SK-N-SH treated with all-trans-retinoic acid at 6 μM for 48 hours (cell line): ENCODE results near the gene CAPRIN1.
A peak's percentile ranks its signal among the peaks of the same experiment; 100 is the strongest.

ENCODE experiments used
- ATAC-seq: fragments of 200-7000 bp; cut with Tn5 transposase; 3 replicates; pipeline ENCODE4 v1.9.1; 2020; ENCODE audit warnings: mild to moderate bottlenecking, moderate library complexity
- ARNTL ChIP-seq: fragments of 450-650 bp; formaldehyde crosslinking; IDR thresholded peaks from 2 replicates; pipeline ENCODE4 v1.5.0; 2020; ENCODE audit warnings: low read depth, mild to moderate bottlenecking, moderate library complexity, borderline replicate concordance
- BACH2 ChIP-seq: fragments of 250-450 bp; sonication (Bioruptor Pico); IDR thresholded peaks from 2 replicates; pipeline ENCODE4 v1.9.0; 2021; ENCODE audit warnings: mild to moderate bottlenecking, borderline replicate concordance
- CSDC2 ChIP-seq: fragments of 250-450 bp; sonication (Bioruptor Pico); IDR thresholded peaks from 2 replicates; pipeline ENCODE4 v1.5.0; 2020; ENCODE audit warnings: mild to moderate bottlenecking, moderate library complexity
- ESRRG ChIP-seq: fragments of 250-450 bp; sonication (Bioruptor Pico); IDR thresholded peaks from 2 replicates; pipeline ENCODE4 v1.6.1; 2021; ENCODE audit warnings: mild to moderate bottlenecking
- GLIS3 ChIP-seq: fragments of 250-450 bp; sonication (Bioruptor Pico); IDR thresholded peaks from 2 replicates; pipeline ENCODE4 v1.5.0; 2020; ENCODE audit warnings: mild to moderate bottlenecking, moderate library complexity
- ISL1 ChIP-seq: fragments of 250-450 bp; sonication (Bioruptor Pico); IDR thresholded peaks from 2 replicates; pipeline ENCODE4 v2.1.2; 2022; ENCODE audit warnings: mild to moderate bottlenecking, moderate library complexity
- OSR1 ChIP-seq: fragments of 250-450 bp; sonication (Bioruptor Pico); IDR thresholded peaks from 2 replicates; pipeline ENCODE4 v1.8.0; 2022; ENCODE audit warnings: moderate library complexity, mild to moderate bottlenecking, inconsistent platforms
- PPARA ChIP-seq: fragments of 250-450 bp; sonication (Bioruptor Pico); IDR thresholded peaks from 2 replicates; pipeline ENCODE4 v1.5.0; 2020; ENCODE audit warnings: mild to moderate bottlenecking, borderline replicate concordance
- RARB ChIP-seq: fragments of 250-450 bp; sonication (Bioruptor Pico); IDR thresholded peaks from 2 replicates; pipeline ENCODE4 v1.8.0; 2021; ENCODE audit warnings: mild to moderate bottlenecking, moderate library complexity
- TCF4 ChIP-seq: fragments of 250-450 bp; sonication (Bioruptor Pico); IDR thresholded peaks from 2 replicates; pipeline ENCODE4 v1.8.0; 2021; ENCODE audit warnings: mild to moderate bottlenecking, moderate library complexity, borderline replicate concordance
- TOX ChIP-seq: fragments of 250-450 bp; sonication (Bioruptor Pico); IDR thresholded peaks from 2 replicates; pipeline ENCODE4 v1.8.0; 2021; ENCODE audit warnings: mild to moderate bottlenecking, moderate library complexity, borderline replicate concordance
- ZC3H10 ChIP-seq: fragments of 250-450 bp; sonication (Bioruptor Pico); IDR thresholded peaks from 2 replicates; pipeline ENCODE4 v1.5.1; 2021; ENCODE audit warnings: mild to moderate bottlenecking, moderate library complexity
- ZFP3 ChIP-seq: fragments of 250-450 bp; sonication (Bioruptor Pico); IDR thresholded peaks from 2 replicates; pipeline ENCODE4 v1.5.0; 2020; ENCODE audit warnings: mild to moderate bottlenecking, moderate library complexity
- ZFP30 ChIP-seq: fragments of 450-650 bp; formaldehyde crosslinking; IDR thresholded peaks from 2 replicates; pipeline ENCODE4 v1.5.0; 2022; ENCODE audit warnings: mild to moderate bottlenecking, moderate library complexity
- ZNF565 ChIP-seq: fragments of 450-650 bp; formaldehyde crosslinking; conservative IDR thresholded peaks from 2 replicates; pipeline ENCODE4 v1.5.0; 2020; ENCODE audit warnings: low read depth, mild to moderate bottlenecking, moderate library complexity
- ZNF70 ChIP-seq: fragments of 450-650 bp; formaldehyde crosslinking; IDR thresholded peaks from 2 replicates; pipeline ENCODE4 v1.5.0; 2020; ENCODE audit warnings: mild to moderate bottlenecking, moderate library complexity
- ZNF8 ChIP-seq: fragments of 450-650 bp; formaldehyde crosslinking; IDR thresholded peaks from 2 replicates; pipeline ENCODE4 v1.5.0; 2020; ENCODE audit warnings: mild to moderate bottlenecking, moderate library complexity
- TF ChIP-seq, protein P1 (sequence below): fragments of 250-450 bp; sonication (Bioruptor Pico); IDR thresholded peaks from 2 replicates; pipeline ENCODE4 v1.5.0; 2020; ENCODE audit warnings: mild to moderate bottlenecking, moderate library complexity
- TF ChIP-seq, protein P2 (sequence below): fragments of 250-450 bp; sonication (Bioruptor Pico); IDR thresholded peaks from 2 replicates; pipeline ENCODE4 v1.8.0; 2020; ENCODE audit warnings: mild to moderate bottlenecking, moderate library complexity, borderline replicate concordance
- TF ChIP-seq, protein P3 (sequence below): fragments of 250-450 bp; sonication (Bioruptor Pico); IDR thresholded peaks from 2 replicates; pipeline ENCODE4 v1.5.1; 2020; ENCODE audit warnings: low read depth, mild to moderate bottlenecking, moderate library complexity

Gene CAPRIN1

DNA sequence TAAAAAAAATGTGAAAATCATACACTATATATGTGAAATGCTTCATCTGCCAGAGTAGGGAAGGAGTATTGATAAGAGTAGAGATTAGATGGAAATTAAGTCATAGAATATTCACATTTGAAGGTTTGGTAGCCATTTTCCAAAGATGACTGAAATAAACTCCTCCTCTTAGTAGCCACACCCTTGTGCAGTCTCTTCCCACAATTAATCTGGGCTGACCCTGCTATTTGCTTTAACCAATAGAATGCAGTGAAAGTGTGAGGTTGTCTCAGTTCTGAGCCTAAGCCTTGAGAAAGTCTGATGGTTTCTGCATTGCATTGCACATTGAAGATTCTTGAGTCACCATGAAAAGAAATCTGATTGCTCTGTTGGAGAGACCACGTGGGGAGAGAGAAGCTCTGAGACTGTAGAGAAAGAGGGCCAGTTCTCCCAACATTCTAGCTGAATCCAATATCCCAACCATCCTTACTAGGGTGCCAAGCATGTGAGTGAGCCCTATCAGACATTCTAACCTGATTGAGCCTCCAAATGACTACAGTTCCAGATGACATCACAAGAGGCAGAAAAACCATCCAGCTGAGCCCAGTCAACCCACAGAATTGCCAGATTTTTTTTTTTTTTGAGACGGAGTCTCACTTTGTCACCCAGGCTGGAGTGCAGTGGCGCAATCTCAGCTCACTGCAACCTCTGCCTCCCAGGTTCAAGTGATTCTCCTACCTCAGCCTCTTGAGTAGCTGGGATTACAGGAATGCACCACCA, 29.4 kb upstream of the CAPRIN1 start:
- TF ChIP-seq ZFP30, result no peak
- no peak for TF ChIP-seq OSR1 (CRISPR knock-in tag)
- no peak for TF ChIP-seq RARB (CRISPR knock-in tag)
- TF ChIP-seq, protein P1, sequence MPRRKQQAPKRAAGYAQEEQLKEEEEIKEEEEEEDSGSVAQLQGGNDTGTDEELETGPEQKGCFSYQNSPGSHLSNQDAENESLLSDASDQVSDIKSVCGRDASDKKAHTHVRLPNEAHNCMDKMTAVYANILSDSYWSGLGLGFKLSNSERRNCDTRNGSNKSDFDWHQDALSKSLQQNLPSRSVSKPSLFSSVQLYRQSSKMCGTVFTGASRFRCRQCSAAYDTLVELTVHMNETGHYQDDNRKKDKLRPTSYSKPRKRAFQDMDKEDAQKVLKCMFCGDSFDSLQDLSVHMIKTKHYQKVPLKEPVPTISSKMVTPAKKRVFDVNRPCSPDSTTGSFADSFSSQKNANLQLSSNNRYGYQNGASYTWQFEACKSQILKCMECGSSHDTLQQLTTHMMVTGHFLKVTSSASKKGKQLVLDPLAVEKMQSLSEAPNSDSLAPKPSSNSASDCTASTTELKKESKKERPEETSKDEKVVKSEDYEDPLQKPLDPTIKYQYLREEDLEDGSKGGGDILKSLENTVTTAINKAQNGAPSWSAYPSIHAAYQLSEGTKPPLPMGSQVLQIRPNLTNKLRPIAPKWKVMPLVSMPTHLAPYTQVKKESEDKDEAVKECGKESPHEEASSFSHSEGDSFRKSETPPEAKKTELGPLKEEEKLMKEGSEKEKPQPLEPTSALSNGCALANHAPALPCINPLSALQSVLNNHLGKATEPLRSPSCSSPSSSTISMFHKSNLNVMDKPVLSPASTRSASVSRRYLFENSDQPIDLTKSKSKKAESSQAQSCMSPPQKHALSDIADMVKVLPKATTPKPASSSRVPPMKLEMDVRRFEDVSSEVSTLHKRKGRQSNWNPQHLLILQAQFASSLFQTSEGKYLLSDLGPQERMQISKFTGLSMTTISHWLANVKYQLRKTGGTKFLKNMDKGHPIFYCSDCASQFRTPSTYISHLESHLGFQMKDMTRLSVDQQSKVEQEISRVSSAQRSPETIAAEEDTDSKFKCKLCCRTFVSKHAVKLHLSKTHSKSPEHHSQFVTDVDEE (CRISPR knock-in tag), result no peak
- TF ChIP-seq ISL1 (CRISPR knock-in tag), result no peak
- no peak for TF ChIP-seq ARNTL (CRISPR knock-in tag)
- no peak for TF ChIP-seq TOX (CRISPR knock-in tag)
- TF ChIP-seq ESRRG (CRISPR knock-in tag), result no peak
- TF ChIP-seq PPARA, result no peak
- no peak for TF ChIP-seq ZNF70 (CRISPR knock-in tag)
- ATAC-seq, result no peak

DNA sequence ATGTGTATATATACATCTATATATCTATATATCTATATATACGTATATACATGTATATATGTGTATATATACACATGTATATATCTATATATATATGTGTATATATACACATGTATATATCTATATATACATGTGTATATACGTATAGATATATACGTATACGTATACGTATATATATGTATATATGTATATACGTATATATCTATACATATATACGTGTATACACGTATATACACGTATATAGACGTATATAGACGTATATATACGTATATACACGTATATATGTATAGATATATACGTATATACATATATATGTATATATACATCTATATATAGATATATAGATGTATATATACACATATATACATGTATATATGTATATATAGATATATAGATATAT, 25.1 kb upstream of the CAPRIN1 start:
- TF ChIP-seq, protein P2, sequence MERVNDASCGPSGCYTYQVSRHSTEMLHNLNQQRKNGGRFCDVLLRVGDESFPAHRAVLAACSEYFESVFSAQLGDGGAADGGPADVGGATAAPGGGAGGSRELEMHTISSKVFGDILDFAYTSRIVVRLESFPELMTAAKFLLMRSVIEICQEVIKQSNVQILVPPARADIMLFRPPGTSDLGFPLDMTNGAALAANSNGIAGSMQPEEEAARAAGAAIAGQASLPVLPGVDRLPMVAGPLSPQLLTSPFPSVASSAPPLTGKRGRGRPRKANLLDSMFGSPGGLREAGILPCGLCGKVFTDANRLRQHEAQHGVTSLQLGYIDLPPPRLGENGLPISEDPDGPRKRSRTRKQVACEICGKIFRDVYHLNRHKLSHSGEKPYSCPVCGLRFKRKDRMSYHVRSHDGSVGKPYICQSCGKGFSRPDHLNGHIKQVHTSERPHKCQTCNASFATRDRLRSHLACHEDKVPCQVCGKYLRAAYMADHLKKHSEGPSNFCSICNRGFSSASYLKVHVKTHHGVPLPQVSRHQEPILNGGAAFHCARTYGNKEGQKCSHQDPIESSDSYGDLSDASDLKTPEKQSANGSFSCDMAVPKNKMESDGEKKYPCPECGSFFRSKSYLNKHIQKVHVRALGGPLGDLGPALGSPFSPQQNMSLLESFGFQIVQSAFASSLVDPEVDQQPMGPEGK (CRISPR knock-in tag), result no peak
- TF ChIP-seq ZNF8 (CRISPR knock-in tag) (no peak), ESRRG (CRISPR knock-in tag) (no peak), ZNF565 (CRISPR knock-in tag) (no peak), OSR1 (CRISPR knock-in tag) (no peak), ISL1 (CRISPR knock-in tag) (no peak), CSDC2 (CRISPR knock-in tag) (no peak), RARB (CRISPR knock-in tag) (no peak), TCF4 (CRISPR knock-in tag) (no peak), ZFP30 (no peak)
- ATAC-seq, result no peak

DNA sequence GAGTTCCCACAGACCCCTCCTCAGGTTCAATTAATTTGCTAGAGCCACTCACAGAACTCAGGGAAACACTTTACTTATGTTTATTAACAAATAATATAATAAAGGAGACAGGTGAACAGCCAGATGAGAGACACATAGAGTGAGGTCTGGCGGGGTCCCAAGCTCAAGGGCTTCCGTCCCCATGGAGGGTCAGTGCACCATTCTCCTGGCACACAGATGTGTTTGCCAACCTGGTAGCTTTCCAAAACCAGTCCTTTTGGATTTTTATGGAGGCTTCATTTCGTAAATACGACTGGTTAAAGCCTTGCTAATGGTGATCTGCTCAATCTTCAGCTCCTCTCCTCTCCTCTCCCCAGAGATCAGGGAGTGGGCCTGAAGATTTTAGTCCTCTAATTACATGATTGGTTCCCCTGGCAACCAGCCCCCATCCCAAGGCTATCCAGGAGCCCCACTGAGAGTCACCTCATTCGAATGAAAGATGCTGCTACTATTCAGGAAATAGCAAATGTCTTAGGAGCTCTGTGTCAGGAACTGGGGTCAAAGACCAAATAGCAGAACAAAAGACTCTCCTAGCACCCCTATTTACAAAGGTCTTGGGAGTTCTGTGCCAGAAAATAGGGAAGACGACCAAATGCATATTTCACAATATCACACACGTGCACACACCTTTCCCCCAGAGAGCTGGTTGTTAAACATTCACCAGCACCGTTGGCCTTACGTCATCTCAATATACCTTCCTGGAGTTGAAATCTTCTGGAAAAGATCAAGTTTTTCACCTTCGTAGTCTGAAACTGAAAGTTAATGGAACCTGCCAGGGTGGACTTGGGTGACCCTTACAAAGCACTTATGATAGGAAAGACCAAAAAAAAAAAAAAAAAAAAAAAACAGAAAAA, 23.8 kb upstream of the CAPRIN1 start:
- TF ChIP-seq BACH2 (CRISPR knock-in tag) (no peak), GLIS3 (CRISPR knock-in tag) (no peak), ZNF70 (CRISPR knock-in tag) (no peak), ZFP30 (no peak), PPARA (no peak), ZNF565 (CRISPR knock-in tag) (no peak), ZFP3 (CRISPR knock-in tag) (no peak)
- TF ChIP-seq, protein P3, sequence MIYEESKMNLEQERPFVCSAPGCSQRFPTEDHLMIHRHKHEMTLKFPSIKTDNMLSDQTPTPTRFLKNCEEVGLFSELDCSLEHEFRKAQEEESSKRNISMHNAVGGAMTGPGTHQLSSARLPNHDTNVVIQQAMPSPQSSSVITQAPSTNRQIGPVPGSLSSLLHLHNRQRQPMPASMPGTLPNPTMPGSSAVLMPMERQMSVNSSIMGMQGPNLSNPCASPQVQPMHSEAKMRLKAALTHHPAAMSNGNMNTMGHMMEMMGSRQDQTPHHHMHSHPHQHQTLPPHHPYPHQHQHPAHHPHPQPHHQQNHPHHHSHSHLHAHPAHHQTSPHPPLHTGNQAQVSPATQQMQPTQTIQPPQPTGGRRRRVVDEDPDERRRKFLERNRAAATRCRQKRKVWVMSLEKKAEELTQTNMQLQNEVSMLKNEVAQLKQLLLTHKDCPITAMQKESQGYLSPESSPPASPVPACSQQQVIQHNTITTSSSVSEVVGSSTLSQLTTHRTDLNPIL, result no peak
- no peak for ATAC-seq

DNA sequence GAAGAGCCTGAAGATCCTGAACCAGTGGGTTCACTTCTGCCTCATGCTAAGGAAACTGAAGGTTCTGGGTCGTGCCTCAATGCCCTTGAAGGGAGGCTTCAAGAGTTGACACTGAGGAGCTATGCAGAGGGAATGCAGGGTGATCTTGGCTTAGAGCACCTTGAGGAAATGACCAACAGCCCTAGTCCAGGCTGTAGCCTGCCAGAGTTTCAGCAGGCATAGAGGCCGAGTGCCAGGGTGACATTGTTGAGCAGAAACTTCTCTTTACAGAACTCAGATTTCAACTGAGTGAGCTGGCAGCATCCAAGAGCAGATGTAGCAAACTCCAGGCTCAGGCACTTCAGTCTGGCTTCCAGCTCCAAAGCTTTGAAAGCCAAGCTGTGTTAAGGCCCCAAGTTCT, 23.1 kb upstream of the CAPRIN1 start:
- peak; percentile 47 for ATAC-seq
- TF ChIP-seq ZFP3 (CRISPR knock-in tag) (no peak), ZC3H10 (CRISPR knock-in tag) (no peak), PPARA (no peak), ISL1 (CRISPR knock-in tag) (no peak), RARB (CRISPR knock-in tag) (no peak)
- TF ChIP-seq, protein P3, result no peak
